Right lobe of liver (tissue), 6 donors: ENCODE data around the gene DZIP1. TPM values are rescaled to one million over a fixed set of nuclear protein-coding genes. Genes with fewer than 3 reads are reported as not detected.
"Not testable (repeated sequence)": the region's sequence is repeated elsewhere in the genome, so short reads cannot be mapped to it uniquely, and the experiment has no call there.

ENCODE experiments used
- ATAC-seq, 4 donors: fragments of 200-7000 bp; cut with Tn5 transposase; one replicate each; pipeline ENCODE4 v1.9.1; 2020; ENCODE audit warnings: mild to moderate bottlenecking in 4 of 4, moderate library complexity in 4 of 4
- DNase-seq, 3 donors: peaks; one replicate each; pipeline ENCODE4 v3.0.0-alpha.2; 2020
- H3K27ac ChIP-seq, 3 donors: fragments of 200-600 bp; one replicate each; pipeline ENCODE4 v1.8.0; 2022
- H3K27me3 ChIP-seq, 2 donors: fragments of 200-600 bp; one replicate each; pipeline ENCODE4 v1.8.0; 2022
- H3K36me3 ChIP-seq, 4 donors: fragments of 200-600 bp; sonication (generic) in 1 of 4; one replicate each; pipeline versions ENCODE4 v1.5.1 to v1.8.0; 2017 to 2022; ENCODE audit warnings: control low read depth in 1 of 4
- H3K4me1 ChIP-seq, 4 donors: fragments of 200-600 bp; sonication (generic) in 1 of 4; one replicate each; pipeline versions ENCODE4 v1.5.1 to v1.8.0; 2017 to 2022; ENCODE audit warnings: control low read depth in 1 of 4
- H3K4me3 ChIP-seq, 3 donors: fragments of 200-600 bp; one replicate each; pipeline ENCODE4 v1.8.0; 2022
- H3K9me3 ChIP-seq, 4 donors: fragments of 200-600 bp; sonication (generic) in 1 of 4; one replicate each; pipeline versions ENCODE4 v1.5.1 to v1.8.0; 2017 to 2022; ENCODE audit warnings: control low read depth in 1 of 4
- CTCF ChIP-seq, 4 donors: fragments of 200-600 bp in 3 of 4; fragments of 450-650 bp in 1 of 4; IDR thresholded peaks; one replicate each; pipeline versions ENCODE4 v1.5.1 to v1.8.0; 2016 to 2022; ENCODE audit warnings: antibody characterized with exemption in 4 of 4, mild to moderate bottlenecking in 2 of 4
- POLR2A ChIP-seq: fragments of 450-650 bp; IDR thresholded peaks from one replicate; pipeline ENCODE4 v1.6.1; 2017; ENCODE audit warnings: antibody characterized with exemption, mild to moderate bottlenecking
- WGBS: methylation state at CpG from one replicate; pipeline ENCODE4 v1.1.6; 2018; ENCODE audit warnings: low coverage, low lambda C conversion rate; ENCODE audit not compliant: insufficient coverage; ENCODE audit errors: missing lambda C conversion rate; 5-methylcytosine and 5-hydroxymethylcytosine counted together
- intact Hi-C, 2 donors: fragments of 100-400 bp; cut with DNase I; formaldehyde crosslinking; loops; one replicate each; pipeline versions ENCODE4 v1.11.2 to v1.14.1; 2022
- total RNA-seq, 6 experiments: library from RNA; depleted of rRNA in 2 of 6; stranded (reverse); fragments of >200 nt in 2 of 6; fragmentation: NEBNext Ultra II Directional in 3 of 6; extraction: Animal tissue kit (Norgen Biotek cat#: 25700) in 3 of 6; gene quantifications; one replicate each; pipeline versions ENCODE4 v1.1.0 to v1.2.4, GENCODE V29; 2016 to 2023
- donor health status: DM: no; HTN: yes; CAD: no.
- donor health status: DM: no; HTN: no; CAD: no.
- donor health status: DM: no; HTN: no; CAD: no.
- donor health status: DM: no; HTN: yes; CAD: no.
- donor health status: DM: no; HTN: yes; CAD: no.

The DZIP1 gene
- total RNA-seq, 6 experiments from 2014 or later: 0.59 to 1.5 (median 0.94) TPM

DNA sequence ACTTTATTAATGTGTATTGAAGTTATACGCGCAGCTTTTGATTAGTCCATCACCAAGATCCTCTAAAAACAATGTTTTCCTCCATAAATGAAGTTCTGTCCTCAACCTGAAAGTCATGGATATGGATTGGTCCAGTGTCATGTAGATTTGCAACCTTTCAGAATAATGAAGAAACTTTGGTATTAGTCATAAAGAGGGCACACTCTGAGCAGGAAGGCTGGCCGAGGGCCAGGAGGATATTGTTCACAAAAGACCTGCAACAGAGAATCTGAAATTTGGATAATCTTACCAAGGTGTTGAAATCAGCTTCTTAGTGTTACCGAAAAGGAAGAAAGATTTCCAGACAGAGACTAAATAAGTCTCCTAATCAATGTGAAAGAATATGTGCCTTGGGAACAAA is 71.3 kb downstream of the DZIP1 start:
- TF ChIP-seq POLR2A (no peak), CTCF (IDR thresholded peaks at IDR 0.05) (no peak)
- DNase-seq (no peak), ATAC-seq (no peak)
- Histone ChIP-seq H3K27ac (no peak overlapping the region), H3K36me3 (no peaks in the 10 kb centered on the region), H3K9me3 (no peaks in the 10 kb centered on the region), H3K4me3 (no peak overlapping the region), H3K27me3 (peaks cover 0 to 4% of the 10 kb centered on the region in 2 donors), H3K4me1 (no peaks in the 10 kb centered on the region)
- 86% methylated on average over 4 of the region's 4 CpGs for whole genome bisulfite sequencing
- intact Hi-C loops: no loop called here

DNA sequence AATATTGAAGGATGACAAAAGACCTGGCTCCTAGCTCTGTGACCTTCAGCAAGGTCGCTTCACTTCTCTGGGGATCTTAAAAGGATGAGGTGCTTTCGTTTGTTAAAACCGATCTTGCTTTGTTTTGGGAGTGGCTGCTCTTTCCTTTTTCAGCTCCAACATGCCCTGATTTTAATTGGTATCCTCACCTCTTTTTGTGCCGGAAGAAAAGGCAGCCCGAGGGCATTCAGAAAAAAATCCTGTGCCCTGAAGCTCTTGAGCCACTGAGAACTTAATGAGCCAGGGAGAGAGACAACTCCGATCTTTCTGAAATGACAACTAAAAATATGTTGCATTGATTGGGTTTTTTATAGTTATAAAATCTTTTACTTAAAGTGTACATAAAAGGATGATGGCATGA is 72.6 kb downstream of the DZIP1 start:
- intact Hi-C loops: no loop called here

DNA sequence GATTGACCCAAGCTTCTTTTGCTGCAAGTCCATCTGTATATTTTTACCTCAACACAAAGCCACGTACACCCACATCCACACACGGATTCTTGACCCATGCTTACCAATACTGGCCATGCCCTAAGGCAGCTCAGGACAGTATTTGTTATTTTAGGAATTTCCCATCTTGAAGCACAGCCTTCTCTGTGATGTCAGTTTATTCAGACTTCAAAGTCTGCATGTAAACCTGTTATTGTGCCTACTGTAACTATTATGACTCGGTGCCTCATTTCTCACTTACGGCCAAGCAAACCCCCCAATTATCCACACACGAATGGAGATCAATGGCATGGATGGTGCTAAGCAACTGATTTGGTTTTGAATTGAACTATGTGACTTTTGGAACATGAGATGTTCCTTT is 74.5 kb downstream of the DZIP1 start:
- ATAC-seq: no peak
- Histone ChIP-seq H3K27ac (no peak overlapping the region), H3K36me3 (no peaks in the 10 kb centered on the region), H3K27me3 (peaks cover 0 to 4% of the 10 kb centered on the region in 2 donors), H3K4me1 (no peaks in the 10 kb centered on the region), H3K9me3 (no peaks in the 10 kb centered on the region), H3K4me3 (no peak overlapping the region)
- intact Hi-C loops: no loop called here
- TF ChIP-seq CTCF (IDR thresholded peaks at IDR 0.05) (no peak), POLR2A (no peak)
- no peak for DNase-seq
- 58% methylated on average over 5 of the region's 5 CpGs for WGBS

More for the DNA sequence above, 72.6 kb downstream of the DZIP1 start:
- 61% methylated on average over 6 of the region's 6 CpGs for WGBS
- Histone ChIP-seq H3K27ac (no peak overlapping the region), H3K4me3 (no peak overlapping the region), H3K36me3 (no peaks in the 10 kb centered on the region), H3K4me1 (no peaks in the 10 kb centered on the region), H3K9me3 (no peaks in the 10 kb centered on the region), H3K27me3 (peaks cover 0 to 4% of the 10 kb centered on the region in 2 donors)
- ATAC-seq: no peak
- TF ChIP-seq CTCF (IDR thresholded peaks at IDR 0.05) (no peak), POLR2A (no peak)
- no peak for DNase-seq

- 86% methylated on average over 2 of the region's 2 CpGs for WGBS
- ATAC-seq: no peak
Measured at GRCh38 chr13:95568131-95568530, 76.4 kb downstream of the DZIP1 start.

DNA sequence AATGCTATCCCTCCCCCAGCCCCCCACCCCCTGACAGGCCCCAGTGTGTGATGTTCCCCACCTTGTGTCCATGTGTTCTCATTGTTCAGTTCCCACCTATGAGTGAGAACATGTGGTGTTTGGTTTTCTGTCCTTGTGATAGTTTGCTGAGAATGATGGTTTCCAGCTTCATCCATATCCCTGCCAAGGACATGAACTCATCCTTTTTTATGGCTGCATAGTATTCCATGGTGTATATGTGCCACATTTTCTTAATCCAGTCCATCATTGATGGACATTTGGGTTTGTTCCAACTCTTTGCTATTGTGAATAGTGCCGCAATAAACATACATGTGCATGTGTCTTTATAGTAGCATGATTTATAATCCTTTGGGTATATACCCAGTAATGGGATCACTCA is 78.7 kb downstream of the DZIP1 start:
- H3K4me1 ChIP-seq, DNase-seq, H3K27ac ChIP-seq, intact Hi-C loops, H3K36me3 ChIP-seq, ATAC-seq, H3K27me3 ChIP-seq, H3K9me3 ChIP-seq, H3K4me3 ChIP-seq: not testable (repeated sequence)
- WGBS: 88% methylated on average over 1 of the region's 1 CpG

More at GRCh38 chr13:95568131-95568530, 76.4 kb downstream of the DZIP1 start:
- no peaks in the 10 kb centered on the region for H3K36me3 ChIP-seq
- TF ChIP-seq POLR2A (no peak), CTCF (IDR thresholded peaks at IDR 0.05) (no peak)
- H3K4me3 ChIP-seq: no peak overlapping the region
- H3K4me1 ChIP-seq: no peaks in the 10 kb centered on the region
- no peak overlapping the region for H3K27ac ChIP-seq
- H3K27me3 ChIP-seq: peaks cover 0 to 4% of the 10 kb centered on the region in 2 donors
- intact Hi-C loops: no loop called here
- H3K9me3 ChIP-seq: no peaks in the 10 kb centered on the region
- no peak for DNase-seq
